Measurements from ENCODE around the gene KIDINS220. TPM values are rescaled to one million over a fixed set of nuclear protein-coding genes. Genes with fewer than 3 reads are reported as not detected.

The KIDINS220 gene
- total and polyA plus RNA-seq, 2 of the 13 experiments (the other 11 are each of a cell fraction or from before 2014, with no cell fraction given) = 25.2 to 32.3 TPM

DNA sequence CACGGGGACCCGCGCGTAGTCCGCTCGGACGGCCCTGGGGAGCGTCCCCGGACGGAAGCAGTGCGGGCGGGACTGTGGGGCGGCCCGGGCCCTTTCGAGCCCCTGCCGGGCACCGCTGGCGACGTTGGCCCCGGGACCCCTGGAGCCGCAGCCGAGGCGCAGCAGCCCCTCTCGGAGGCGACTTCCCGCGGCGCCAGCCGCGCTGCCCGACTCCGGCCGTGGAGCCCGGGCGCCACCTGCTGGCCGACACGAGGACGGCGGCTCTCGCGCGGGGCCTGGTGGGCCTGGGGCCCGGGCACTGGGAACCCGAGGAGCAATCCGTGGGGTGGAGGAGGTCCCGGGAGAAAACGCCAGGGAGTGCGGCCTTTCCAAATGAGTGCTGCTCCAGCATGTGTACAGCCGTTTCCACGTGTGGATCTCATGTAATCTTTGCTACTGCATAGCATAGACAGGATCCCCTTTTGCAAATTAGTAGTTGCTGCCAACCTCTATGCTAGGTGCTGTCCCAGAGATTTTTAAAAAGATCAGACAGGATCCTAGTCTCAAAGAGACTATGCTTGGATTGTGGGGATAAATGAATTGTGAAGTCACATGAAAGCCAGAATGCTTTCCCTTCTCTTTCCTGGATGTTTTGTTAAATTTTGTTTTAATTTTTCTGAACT, 151.6 kb downstream of the KIDINS220 start (continued):
- no peak for TF ChIP-seq MEIS1 (CRISPR knock-in tag; IDR thresholded peaks at IDR 0.05; ENCODE audit: borderline replicate concordance)
- peak; percentile 50; the same call in 1 of the 2 replicates for TF ChIP-seq ZSCAN21 (CRISPR knock-in tag; IDR thresholded peaks at IDR 0.05; ENCODE audit: borderline replicate concordance)
- 0 out of 2 replicates have a peak, but pooled peaks have one; percentile 18 for TF ChIP-seq ZMAT3 (CRISPR knock-in tag; conservative IDR thresholded peaks at IDR 0.05)
- no peak for TF ChIP-seq ZNF274 (CRISPR knock-in tag; IDR thresholded peaks at IDR 0.05)
- TF ChIP-seq IKZF1 (IDR thresholded peaks at IDR 0.05) = no peak
- TF ChIP-seq ZNF124 (CRISPR knock-in tag; IDR thresholded peaks at IDR 0.05) = peak; percentile 87; the same call in 1 of the 2 replicates
- 0 out of 2 replicates have a peak, but pooled peaks have one; percentile 3 for TF ChIP-seq AKAP8 (CRISPR knock-in tag; IDR thresholded peaks at IDR 0.05)
- 0 out of 2 replicates have a peak, but pooled peaks have one; percentile 57 for TF ChIP-seq ZNF317 (CRISPR knock-in tag; IDR thresholded peaks at IDR 0.05)
- no peak for TF ChIP-seq ZNF816 (CRISPR knock-in tag; IDR thresholded peaks at IDR 0.05; ENCODE audit: borderline replicate concordance)
- 0 out of 2 replicates have a peak, but pooled peaks have one; percentile 13 for TF ChIP-seq ARNTL (CRISPR knock-in tag; IDR thresholded peaks at IDR 0.05)
- peak; percentile 44; the same call in 1 of the 2 replicates for TF ChIP-seq ZNF768 (CRISPR knock-in tag; IDR thresholded peaks at IDR 0.05)
- 0 out of 2 replicates have a peak, but pooled peaks have one; percentile 13 for TF ChIP-seq ZNF691 (CRISPR knock-in tag; IDR thresholded peaks at IDR 0.05; ENCODE audit: borderline replicate concordance, low read depth)
- peak; percentile 91 for TF ChIP-seq GTF3A (CRISPR knock-in tag; conservative IDR thresholded peaks at IDR 0.05)
- TF ChIP-seq ZNF501 (CRISPR knock-in tag; IDR thresholded peaks at IDR 0.05) = no peak
- no peak for TF ChIP-seq ZBTB21 (CRISPR knock-in tag; IDR thresholded peaks at IDR 0.05)
- TF ChIP-seq FOXA3 (CRISPR knock-in tag; IDR thresholded peaks at IDR 0.05) = no peak; the same call in 1 of the 2 replicates
- peak; percentile 98 for TF ChIP-seq ZNF235 (CRISPR knock-in tag; IDR thresholded peaks at IDR 0.05; ENCODE audit: borderline replicate concordance)
- TF ChIP-seq ZNF510 (CRISPR knock-in tag; IDR thresholded peaks at IDR 0.05; ENCODE audit: low read depth) = no peak
- 0 out of 2 replicates have a peak, but pooled peaks have one; percentile 66 for TF ChIP-seq TERF1 (CRISPR knock-in tag; IDR thresholded peaks at IDR 0.05)
- peak in 1 of 2 experiments; percentile 48; a peak in 1 of 4 replicates for TF ChIP-seq KLF16 (CRISPR knock-in tag; IDR thresholded peaks at IDR 0.05)
- no peak for TF ChIP-seq ZNF282 (IDR thresholded peaks at IDR 0.05; ENCODE audit: partially characterized antibody)
- no peak for TF ChIP-seq PLSCR1 (CRISPR knock-in tag; IDR thresholded peaks at IDR 0.05; ENCODE audit: borderline replicate concordance)
- TF ChIP-seq ZNF569 (CRISPR knock-in tag; IDR thresholded peaks at IDR 0.05; ENCODE audit: borderline replicate concordance) = no peak
- TF ChIP-seq GLI4 (CRISPR knock-in tag; IDR thresholded peaks at IDR 0.05; ENCODE audit: borderline replicate concordance) = peak; percentile 85
- TF ChIP-seq EEA1 (CRISPR knock-in tag; IDR thresholded peaks at IDR 0.05; ENCODE audit: borderline replicate concordance) = peak; percentile 31; the same call in 1 of the 2 replicates

Data from HepG2 (cell line).